Stimulated activated naive B cell treated with anti-CD40 and anti-IgM and Interleukin-4, amounts not matched to agents 10 μg/mL and 1 μg/mL and 100 μg/mL, for 72 hours (primary cell): ENCODE measurements around the gene PRKAR1B.

ENCODE experiments used
- ATAC-seq, 2 donors: fragments of 150-1000 bp; cut with Tn5 transposase; replicated peaks; 2 replicates each; pipeline ENCODE4 v1.10.0; 2021; ENCODE audit warnings: moderate library complexity in 1 of 2
- DNase-seq: peaks from one replicate; pipeline ENCODE4 v3.0.0; 2021
- H3K27ac Mint-ChIP-seq: one replicate; pipeline ENCODE4 v1.8.0; 2022; ENCODE audit warnings: mild to moderate bottlenecking, mixed read lengths
- H3K27me3 Mint-ChIP-seq, 2 donors: one replicate each; pipeline ENCODE4 v1.8.0; 2022; ENCODE audit warnings: mixed read lengths in 2 of 2
- H3K36me3 Mint-ChIP-seq, 2 donors: one replicate each; pipeline ENCODE4 v1.8.0; 2022; ENCODE audit warnings: mixed read lengths in 2 of 2, mild to moderate bottlenecking in 1 of 2
- H3K4me1 Mint-ChIP-seq, 2 donors: one replicate each; pipeline ENCODE4 v1.8.0; 2022; ENCODE audit warnings: mixed read lengths in 2 of 2, mild to moderate bottlenecking in 1 of 2
- H3K4me3 Mint-ChIP-seq, 2 donors: one replicate each; pipeline ENCODE4 v1.8.0; 2022; ENCODE audit warnings: mild to moderate bottlenecking in 2 of 2, mixed read lengths in 2 of 2, moderate library complexity in 1 of 2
- H3K9me3 Mint-ChIP-seq, 2 donors: one replicate each; pipeline ENCODE4 v1.8.0; 2022; ENCODE audit warnings: mixed read lengths in 2 of 2, mild to moderate bottlenecking in 1 of 2

Gene PRKAR1B

GRCh38 chr7:739983-740942 lies 13.2 kb upstream of the PRKAR1B start:
- no peaks in the 10 kb centered on the region for H3K9me3 Mint-ChIP-seq
- peaks cover 38 to 43% of the 10 kb centered on the region in 2 donors for H3K36me3 Mint-ChIP-seq
- DNase-seq (no peak), ATAC-seq (no peak)
- H3K4me3 Mint-ChIP-seq = no peak overlapping the region
- H3K4me1 Mint-ChIP-seq = peaks cover 0 to 8% of the 10 kb centered on the region in 2 donors
- no peak overlapping the region for H3K27ac Mint-ChIP-seq
- H3K27me3 Mint-ChIP-seq = no peaks in the 10 kb centered on the region

DNA sequence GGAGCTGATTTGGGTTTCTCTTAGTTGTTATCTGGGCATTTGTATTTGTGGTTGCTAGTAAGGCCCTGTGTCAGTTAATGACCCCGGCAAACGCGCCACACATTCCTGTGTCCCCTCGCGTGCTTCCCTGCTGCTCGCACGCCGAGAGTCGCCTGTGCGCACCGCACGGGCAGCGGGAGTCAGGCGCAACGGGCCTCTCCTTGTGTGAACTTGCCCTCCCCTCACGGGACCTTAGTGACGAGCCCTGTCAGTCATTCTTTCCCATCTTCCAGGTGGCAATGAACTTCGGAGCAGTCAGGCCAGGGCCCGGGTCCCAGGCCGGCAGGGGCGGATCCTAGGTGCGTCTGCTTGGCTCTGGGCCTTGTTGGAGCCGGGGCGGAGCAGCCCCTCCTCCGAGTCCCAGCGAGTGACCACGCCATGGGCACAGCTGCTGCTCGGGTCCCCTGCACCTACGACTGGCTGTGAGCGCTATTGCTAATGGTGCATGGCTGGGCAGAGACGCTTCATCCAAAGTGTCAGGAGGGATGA lies 12.4 kb upstream of the PRKAR1B start:
- Mint-ChIP-seq H3K27ac (no peak overlapping the region), H3K4me1 (peaks cover 0 to 8% of the 10 kb centered on the region in 2 donors), H3K36me3 (peaks cover 31 to 37% of the 10 kb centered on the region in 2 donors), H3K4me3 (no peak overlapping the region), H3K9me3 (peaks cover 0 to under 1% of the 10 kb centered on the region in 2 donors), H3K27me3 (no peaks in the 10 kb centered on the region)
- ATAC-seq (no peak), DNase-seq (no peak)

GRCh38 chr7:738723-739454 lies 11.8 kb upstream of the PRKAR1B start:
- Mint-ChIP-seq H3K36me3 (peaks cover 29 to 37% of the 10 kb centered on the region in 2 donors), H3K27ac (peak overlapping the region; percentile 37), H3K4me3 (no peak overlapping the region), H3K27me3 (no peaks in the 10 kb centered on the region), H3K9me3 (peaks cover 0 to 6% of the 10 kb centered on the region in 2 donors), H3K4me1 (peaks cover 0 to 8% of the 10 kb centered on the region in 2 donors)
- ATAC-seq (no peak), DNase-seq (no peak)

DNA sequence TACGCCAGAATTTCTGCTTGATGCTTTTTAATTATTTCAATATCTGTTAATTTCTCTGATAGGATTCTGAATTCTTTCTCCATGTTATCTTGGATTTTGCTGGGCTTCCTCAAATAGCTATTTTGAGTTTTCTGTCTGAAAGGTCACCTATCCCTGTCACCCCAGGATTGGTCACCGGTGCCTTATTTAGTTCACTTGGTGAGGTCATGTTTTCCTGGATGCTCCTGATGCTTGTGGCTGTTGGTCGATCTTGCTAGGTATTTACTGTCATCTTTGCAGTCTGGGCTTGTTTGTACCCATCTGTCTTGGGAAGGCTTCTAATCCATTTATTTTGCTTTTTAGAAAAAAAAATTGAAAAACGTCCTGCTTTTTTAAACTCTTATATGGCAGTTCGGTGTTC lies 11.2 kb upstream of the PRKAR1B start:
- Mint-ChIP-seq H3K27ac (peak overlapping the region; percentile 9), H3K4me3 (no peak overlapping the region), H3K9me3 (peaks cover 0 to 6% of the 10 kb centered on the region in 2 donors), H3K4me1 (peaks cover 0 to 8% of the 10 kb centered on the region in 2 donors), H3K27me3 (no peaks in the 10 kb centered on the region), H3K36me3 (peaks cover 27 to 35% of the 10 kb centered on the region in 2 donors)
- ATAC-seq = no peak
- DNase-seq = no peak

DNA sequence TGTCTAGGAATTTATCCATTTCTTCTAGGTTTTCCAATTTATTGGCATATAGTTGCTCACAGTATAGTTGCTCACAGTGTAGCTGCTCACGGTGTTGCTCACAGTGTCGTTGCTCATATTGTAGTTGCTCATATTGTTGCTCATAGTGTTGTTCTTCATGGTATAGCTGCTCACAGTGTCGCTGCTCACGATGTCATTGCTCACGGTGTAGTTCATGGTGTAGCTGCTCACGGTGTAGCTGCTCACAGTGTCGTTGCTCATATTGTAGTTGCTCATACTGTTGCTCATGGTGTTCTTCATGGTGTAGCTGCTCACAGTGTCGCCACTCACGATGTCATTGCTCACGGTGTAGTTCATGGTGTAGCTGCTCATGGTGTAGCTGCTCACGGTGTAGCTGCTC lies 7.7 kb upstream of the PRKAR1B start:
- H3K27ac Mint-ChIP-seq = no peak overlapping the region
- peaks cover 20 to 30% of the 10 kb centered on the region in 2 donors for H3K36me3 Mint-ChIP-seq
- H3K4me1 Mint-ChIP-seq = peaks cover 4 to 8% of the 10 kb centered on the region in 2 donors
- ATAC-seq (no peak), DNase-seq (no peak)
- H3K4me3 Mint-ChIP-seq = no peak overlapping the region
- H3K9me3 Mint-ChIP-seq = peaks cover 0 to 6% of the 10 kb centered on the region in 2 donors
- H3K27me3 Mint-ChIP-seq = no peaks in the 10 kb centered on the region

DNA sequence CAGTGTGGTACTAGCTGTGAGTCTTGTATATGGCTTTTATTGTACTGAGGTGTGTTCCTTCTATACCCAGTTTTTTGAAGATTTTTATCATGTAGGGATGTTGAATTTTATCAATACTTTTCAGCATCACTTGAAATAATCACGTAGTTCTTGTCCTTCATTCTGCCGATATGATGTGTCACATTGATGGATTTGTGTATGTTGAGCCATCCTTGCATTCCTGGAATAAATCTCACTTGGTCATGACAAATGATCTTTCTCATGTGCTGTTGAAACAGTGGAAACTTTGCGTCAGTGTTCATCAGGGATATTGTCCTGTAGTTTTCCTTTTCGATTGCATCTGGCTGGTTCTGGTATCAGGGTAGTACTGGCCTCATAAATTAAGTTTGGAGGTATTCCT lies 7.1 kb upstream of the PRKAR1B start:
- no peak for ATAC-seq
- Mint-ChIP-seq H3K9me3 (peaks cover 0 to 6% of the 10 kb centered on the region in 2 donors), H3K36me3 (peaks cover 19 to 29% of the 10 kb centered on the region in 2 donors), H3K4me3 (no peak overlapping the region), H3K27me3 (no peaks in the 10 kb centered on the region), H3K27ac (no peak overlapping the region), H3K4me1 (peaks cover 4 to 14% of the 10 kb centered on the region in 2 donors)
- DNase-seq = no peak

DNA sequence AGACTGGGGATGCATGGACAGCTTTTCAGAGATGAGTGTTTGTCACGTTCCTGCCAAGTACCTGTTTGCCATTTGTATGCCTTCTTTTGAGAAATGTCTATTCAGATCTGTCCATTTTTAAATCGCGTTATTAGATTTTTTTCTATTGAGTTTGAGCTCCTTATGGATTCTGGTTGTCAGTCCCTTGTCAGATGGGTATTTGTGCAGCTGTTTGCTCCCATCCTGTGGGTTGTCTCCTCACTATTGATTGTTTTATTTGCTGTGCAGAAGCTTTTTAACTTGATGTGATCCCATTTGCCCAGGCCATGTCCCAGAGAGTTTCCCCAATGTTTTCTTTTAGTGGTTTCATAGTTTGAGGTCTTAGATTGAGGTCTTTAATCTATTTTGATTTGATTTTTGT lies 5.5 kb upstream of the PRKAR1B start:
- Mint-ChIP-seq H3K4me1 (peaks cover 14 to 23% of the 10 kb centered on the region in 2 donors), H3K27ac (no peak overlapping the region)

DNA sequence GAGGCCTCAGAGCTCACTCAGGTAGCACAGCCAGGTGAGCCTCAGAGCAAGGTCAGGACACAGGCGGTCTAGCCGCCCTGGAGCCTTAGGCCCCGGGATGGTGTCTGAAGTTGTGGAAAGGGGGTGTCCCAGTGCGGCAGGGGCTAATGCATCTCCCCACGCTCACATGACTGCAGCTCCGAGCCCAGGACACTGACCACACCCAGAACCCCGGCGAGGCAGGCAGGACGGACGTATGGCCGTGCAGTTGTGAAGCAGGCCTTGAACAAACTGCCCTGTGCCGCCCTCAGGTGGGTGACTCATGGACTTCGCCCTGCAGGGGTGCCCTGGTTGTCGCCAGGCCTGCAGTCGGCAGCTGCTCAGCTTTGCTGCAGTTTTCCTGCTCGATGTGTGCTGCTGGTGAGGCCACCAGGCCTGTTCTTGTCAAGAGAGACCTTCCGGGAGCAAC lies 5.0 kb upstream of the PRKAR1B start:
- DNase-seq (no peak), ATAC-seq (peak in 1 of 2 donors; percentile 34)
- Mint-ChIP-seq H3K9me3 (peaks cover 0 to 6% of the 10 kb centered on the region in 2 donors), H3K4me1 (peaks cover 16 to 19% of the 10 kb centered on the region in 2 donors), H3K4me3 (no peak overlapping the region), H3K27ac (no peak overlapping the region), H3K27me3 (no peaks in the 10 kb centered on the region), H3K36me3 (peaks cover 5 to 19% of the 10 kb centered on the region in 2 donors)

More for the DNA sequence above, 5.5 kb upstream of the PRKAR1B start:
- Mint-ChIP-seq H3K4me3 (no peak overlapping the region), H3K9me3 (peaks cover 0 to 6% of the 10 kb centered on the region in 2 donors), H3K27me3 (no peaks in the 10 kb centered on the region), H3K36me3 (peaks cover 9 to 20% of the 10 kb centered on the region in 2 donors)
- DNase-seq = no peak
- no peak for ATAC-seq

DNA sequence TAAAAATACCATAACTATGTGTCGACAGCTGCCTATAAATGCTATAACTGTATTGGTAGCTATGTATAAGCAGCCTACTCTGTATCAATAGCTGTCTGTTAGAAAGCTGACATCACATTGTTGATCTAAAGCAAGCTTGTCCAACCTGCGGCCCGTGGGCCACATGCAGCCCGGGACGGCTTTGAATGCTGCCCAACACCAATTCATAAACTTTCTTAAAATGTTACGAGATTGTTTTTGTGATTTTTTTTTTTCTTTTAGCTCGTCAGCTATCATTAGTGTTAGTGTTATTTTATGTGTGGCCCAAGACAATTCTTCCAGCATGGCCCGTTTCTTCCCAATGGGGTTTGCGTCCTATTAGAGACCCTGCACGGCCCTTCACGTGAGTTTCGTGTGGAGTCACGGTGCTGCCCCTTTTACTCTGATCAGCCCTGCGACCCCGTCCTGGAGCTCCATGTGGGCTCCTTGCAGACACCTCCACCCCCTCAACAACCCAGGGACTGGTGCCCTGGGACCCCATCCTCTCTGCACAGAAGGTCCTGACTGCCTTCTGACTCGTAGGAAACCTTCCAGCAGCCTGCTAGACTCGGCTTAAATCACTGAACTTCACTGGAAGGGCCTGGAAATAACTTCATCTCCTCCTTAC lies 4.5 kb upstream of the PRKAR1B start:
- no peak overlapping the region for H3K27ac Mint-ChIP-seq
- no peak overlapping the region for H3K4me3 Mint-ChIP-seq
- peaks cover 16 to 19% of the 10 kb centered on the region in 2 donors for H3K4me1 Mint-ChIP-seq
- H3K36me3 Mint-ChIP-seq = peaks cover 5 to 19% of the 10 kb centered on the region in 2 donors
- H3K27me3 Mint-ChIP-seq = no peaks in the 10 kb centered on the region
- DNase-seq (no peak), ATAC-seq (no peak)
- peaks cover 0 to 6% of the 10 kb centered on the region in 2 donors for H3K9me3 Mint-ChIP-seq

DNA sequence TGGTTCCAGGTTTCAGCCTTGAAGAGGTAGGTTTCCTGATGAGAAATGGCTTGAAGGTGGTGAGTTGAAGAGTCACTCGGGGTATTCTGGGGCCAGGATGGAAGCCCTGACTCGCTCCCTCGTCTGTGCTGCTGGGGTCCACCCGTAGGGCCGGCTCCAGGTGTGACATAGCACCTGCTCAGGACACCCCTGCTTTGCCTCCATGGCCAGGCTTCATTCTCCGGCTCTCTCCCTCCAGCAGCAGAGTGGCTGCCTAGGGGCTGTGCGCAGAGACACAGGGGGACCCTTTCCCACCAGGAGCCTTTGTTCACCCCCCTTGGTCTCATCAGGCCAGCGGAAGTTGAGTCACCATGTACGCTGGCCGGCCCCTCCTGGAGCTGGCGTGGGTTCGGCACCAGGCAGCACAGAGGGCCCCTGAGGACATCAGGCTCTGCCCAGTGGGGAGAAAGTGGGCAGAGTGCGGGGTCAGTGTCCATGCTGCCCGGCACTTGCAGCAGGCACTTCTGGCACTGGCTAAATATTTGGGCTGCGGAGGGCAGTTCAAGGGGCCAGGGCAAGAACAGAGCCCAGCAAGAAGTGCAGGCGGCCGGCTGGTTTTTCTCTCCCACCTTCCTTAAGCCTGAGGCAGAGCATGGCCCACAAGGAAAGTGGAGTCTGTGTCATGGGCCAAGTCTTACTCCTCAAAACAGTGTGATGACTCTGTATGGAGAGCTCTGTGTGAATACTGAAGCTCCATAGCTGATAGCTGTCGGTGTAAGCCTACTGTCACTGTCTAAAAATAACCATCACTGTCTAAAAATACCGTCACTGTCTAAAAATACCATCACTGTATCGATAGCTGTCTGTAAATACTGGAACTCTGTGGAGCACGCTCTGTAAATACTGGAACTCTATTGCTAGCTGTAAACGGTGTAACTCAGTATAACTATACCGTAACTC lies 3.7 kb upstream of the PRKAR1B start:
- H3K4me3 Mint-ChIP-seq = no peak overlapping the region
- no peak for DNase-seq
- peaks cover 7 to 21% of the 10 kb centered on the region in 2 donors for H3K36me3 Mint-ChIP-seq
- H3K27me3 Mint-ChIP-seq = no peaks in the 10 kb centered on the region
- H3K9me3 Mint-ChIP-seq = peaks cover 0 to 6% of the 10 kb centered on the region in 2 donors
- peaks cover 18 to 24% of the 10 kb centered on the region in 2 donors for H3K4me1 Mint-ChIP-seq
- no peak for ATAC-seq
- no peak overlapping the region for H3K27ac Mint-ChIP-seq

DNA sequence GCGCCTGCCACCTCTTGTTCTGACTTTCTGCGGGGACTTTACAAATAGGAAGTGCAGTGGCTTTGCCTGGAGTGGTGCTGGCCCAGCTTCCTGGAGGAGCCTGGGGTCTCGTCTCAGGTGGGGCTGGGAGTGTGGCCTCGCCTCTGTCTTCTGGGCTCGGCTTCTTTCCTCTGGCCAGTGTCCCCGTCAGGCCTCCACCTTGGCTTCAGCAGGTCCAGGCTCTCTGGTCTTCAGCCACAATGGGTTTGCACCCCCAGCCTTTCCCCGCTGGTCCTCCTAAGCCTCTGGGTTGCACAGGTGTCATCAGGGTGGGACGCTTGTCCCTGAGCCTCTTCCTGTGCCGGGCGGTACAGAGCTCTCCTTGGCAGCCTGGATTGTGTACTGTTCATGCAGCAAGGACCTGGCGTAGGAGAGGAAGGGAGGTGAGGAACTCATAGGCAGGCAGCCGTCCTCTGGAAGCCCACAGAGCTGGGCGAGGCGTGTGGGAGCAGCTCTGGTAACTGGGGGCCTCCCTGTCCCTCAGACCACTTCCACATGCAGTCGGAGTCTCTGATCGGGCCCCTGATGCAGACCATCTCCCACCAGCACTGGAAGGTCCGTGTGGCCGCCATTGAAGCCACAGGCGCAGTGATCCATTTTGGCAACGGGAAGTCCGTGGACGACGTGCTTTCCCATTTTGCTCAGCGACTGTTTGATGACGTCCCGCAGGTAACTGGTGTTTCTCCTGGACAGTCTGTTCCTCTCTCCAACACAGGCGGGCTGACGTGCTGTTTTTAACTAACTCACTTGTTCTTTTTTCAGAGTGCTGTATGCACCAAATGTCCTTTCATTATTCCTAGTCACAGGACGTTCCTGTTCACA lies 2.3 kb upstream of the PRKAR1B start:
- Mint-ChIP-seq H3K4me3 (no peak overlapping the region), H3K36me3 (peaks cover 20 to 35% of the 10 kb centered on the region in 2 donors), H3K9me3 (peaks cover 0 to 4% of the 10 kb centered on the region in 2 donors), H3K4me1 (peaks cover 25 to 34% of the 10 kb centered on the region in 2 donors), H3K27me3 (no peaks in the 10 kb centered on the region), H3K27ac (no peak overlapping the region)
- ATAC-seq = no peak
- DNase-seq = no peak

GRCh38 chr7:728602-729001 lies 1.5 kb upstream of the PRKAR1B start:
- Mint-ChIP-seq H3K4me1 (peaks cover 32 to 41% of the 10 kb centered on the region in 2 donors), H3K27me3 (no peaks in the 10 kb centered on the region), H3K9me3 (peaks cover 0 to 7% of the 10 kb centered on the region in 2 donors), H3K36me3 (peaks cover 28 to 42% of the 10 kb centered on the region in 2 donors), H3K4me3 (peak overlapping the region; percentile 81 to 96), H3K27ac (no peak overlapping the region)
- no peak for ATAC-seq
- DNase-seq = no peak
